Liver (tissue), 9 donors: ENCODE results near the gene TPCN1. TPM values are rescaled to one million over a fixed set of nuclear protein-coding genes. Genes with fewer than 3 reads are reported as not detected.

ENCODE experiments used
- DNase-seq: peaks from one replicate; pipeline ENCODE4 v3.0.0-alpha.2; 2017; ENCODE audit warnings: low spot score
- H3K27ac ChIP-seq, 2 donors: one replicate each; pipeline ENCODE4 v1.7.0; 2013; ENCODE audit warnings: inconsistent platforms in 2 of 2, low read length in 2 of 2, control low read depth in 1 of 2, low read depth in 1 of 2, mild to moderate bottlenecking in 1 of 2
- H3K27me3 ChIP-seq, 4 donors: one replicate each; pipeline versions ENCODE4 v1.6.1 to v1.7.0; 2013; ENCODE audit warnings: low read length in 3 of 4, inconsistent platforms in 1 of 4, mild to moderate bottlenecking in 1 of 4, moderate library complexity in 1 of 4; ENCODE audit not compliant: control insufficient read depth in 4 of 4, insufficient read depth in 4 of 4
- H3K36me3 ChIP-seq, 4 donors: one replicate each; pipeline versions ENCODE4 v1.6.1 to v1.7.0; 2013; ENCODE audit warnings: low read length in 3 of 4, mild to moderate bottlenecking in 3 of 4, low read depth in 1 of 4, moderate library complexity in 1 of 4; ENCODE audit not compliant: control insufficient read depth in 4 of 4, insufficient read depth in 3 of 4
- H3K4me1 ChIP-seq, 4 donors: one replicate each; pipeline versions ENCODE4 v1.6.1 to v1.7.0; 2013; ENCODE audit warnings: low read length in 3 of 4, mild to moderate bottlenecking in 3 of 4, moderate library complexity in 1 of 4; ENCODE audit not compliant: control insufficient read depth in 4 of 4, insufficient read depth in 4 of 4
- H3K4me3 ChIP-seq, 3 donors: one replicate each; pipeline versions ENCODE4 v1.6.1 to v1.7.0; 2013; ENCODE audit warnings: low read length in 3 of 3, control low read depth in 1 of 3, low read depth in 1 of 3, mild to moderate bottlenecking in 1 of 3
- H3K9ac ChIP-seq, 2 donors: one replicate each; pipeline ENCODE4 v1.7.0; 2013; ENCODE audit warnings: low read length in 2 of 2, mild to moderate bottlenecking in 2 of 2, moderate library complexity in 2 of 2, control low read depth in 1 of 2, low read depth in 1 of 2
- H3K9me3 ChIP-seq, 4 donors: one replicate each; pipeline versions ENCODE4 v1.6.1 to v1.7.0; 2013; ENCODE audit warnings: low read length in 3 of 4; ENCODE audit not compliant: control insufficient read depth in 4 of 4
- FOXA2 ChIP-seq: IDR thresholded peaks from 2 replicates; pipeline ENCODE4 v1.6.1; 2016; ENCODE audit warnings: antibody characterized with exemption
- GABPA ChIP-seq, 2 donors: IDR thresholded peaks in 1 of 2; conservative IDR thresholded peaks in 1 of 2; 2 replicates each; pipeline ENCODE4 v1.6.1; 2016; ENCODE audit warnings: antibody characterized with exemption in 2 of 2, mild to moderate bottlenecking in 1 of 2, moderate library complexity in 1 of 2
- HNF4A ChIP-seq, 2 donors: conservative IDR thresholded peaks; 2 replicates each; pipeline ENCODE4 v1.6.1; 2016; ENCODE audit warnings: antibody characterized with exemption in 2 of 2, mild to moderate bottlenecking in 2 of 2
- HNF4G ChIP-seq: IDR thresholded peaks from 2 replicates; pipeline ENCODE4 v1.6.1; 2016; ENCODE audit warnings: antibody characterized with exemption
- JUND ChIP-seq, 2 donors: IDR thresholded peaks; 2 replicates each; pipeline ENCODE4 v1.6.1; 2016; ENCODE audit warnings: antibody characterized with exemption in 2 of 2
- NR2F2 ChIP-seq: IDR thresholded peaks from 2 replicates; pipeline ENCODE4 v1.6.1; 2016; ENCODE audit warnings: antibody characterized with exemption
- RAD21 ChIP-seq, 2 donors: IDR thresholded peaks; 2 replicates each; pipeline ENCODE4 v1.6.1; 2016; ENCODE audit warnings: antibody characterized with exemption in 2 of 2, mild to moderate bottlenecking in 2 of 2
- RXRA ChIP-seq, 2 donors: IDR thresholded peaks; 2 replicates each; pipeline ENCODE4 v1.6.1; 2017 to 2018; ENCODE audit warnings: antibody characterized with exemption in 2 of 2, mild to moderate bottlenecking in 1 of 2
- SP1 ChIP-seq: IDR thresholded peaks from 2 replicates; pipeline ENCODE4 v1.6.1; 2018; ENCODE audit warnings: antibody characterized with exemption, mild to moderate bottlenecking
- YY1 ChIP-seq: IDR thresholded peaks from 2 replicates; pipeline ENCODE4 v1.6.1; 2016; ENCODE audit warnings: antibody characterized with exemption, mild to moderate bottlenecking
- WGBS: extraction: QIAGEN DNeasy Blood & Tissue Kit; methylation state at CpG from one replicate; pipeline ENCODE4 v1.1.7; 2013; 5-methylcytosine and 5-hydroxymethylcytosine counted together
- polyA plus RNA-seq, 2 donors: library from polyadenylated mRNA; stranded (reverse) in 1 of 2; unstranded in 1 of 2; fragments of 200-250 nt in 1 of 2; fragments of >200 nt in 1 of 2; fragmentation: Nextera tagmentation in 1 of 2; extraction: Ambion mirVana in 1 of 2; gene quantifications; one replicate each; pipeline versions ENCODE4 v1.2.1 to v1.2.3, GENCODE V29; 2013 to 2015
- total RNA-seq, 2 donors: library from RNA; depleted of rRNA; stranded (reverse); fragments of >200 nt; gene quantifications; one replicate each; pipeline ENCODE4 v1.2.3, GENCODE V29; 2014
- TF ChIP-seq, protein P1 (sequence below): fragments of 150-350 bp; IDR thresholded peaks from 2 replicates; pipeline ENCODE4 v1.5.1; 2017; ENCODE audit warnings: improper control_type of control experiment, low read depth, low read length; ENCODE audit not compliant: missing input control
- TF ChIP-seq, protein P2 (sequence below): IDR thresholded peaks from 2 replicates; pipeline ENCODE4 v1.6.1; 2016; ENCODE audit warnings: antibody characterized with exemption
- TF ChIP-seq, protein P3 (sequence below): IDR thresholded peaks from 2 replicates; pipeline ENCODE4 v1.6.1; 2016; ENCODE audit warnings: antibody characterized with exemption
- TF ChIP-seq, protein P4 (sequence below): IDR thresholded peaks from 2 replicates; pipeline ENCODE4 v1.6.1; 2016; ENCODE audit warnings: antibody characterized with exemption
- TF ChIP-seq, protein P5 (sequence below): IDR thresholded peaks from 2 replicates; pipeline ENCODE4 v1.6.1; 2016; ENCODE audit warnings: antibody characterized with exemption, mild to moderate bottlenecking
- donor health status: healthy.
- donor health status: healthy.
- donor health status: healthy.
- donor health status: healthy.
- donor health status: healthy.

Gene TPCN1
- total and polyA plus RNA-seq, 4 donors, result 8.6 to 19.2 (median 13.7) TPM

DNA sequence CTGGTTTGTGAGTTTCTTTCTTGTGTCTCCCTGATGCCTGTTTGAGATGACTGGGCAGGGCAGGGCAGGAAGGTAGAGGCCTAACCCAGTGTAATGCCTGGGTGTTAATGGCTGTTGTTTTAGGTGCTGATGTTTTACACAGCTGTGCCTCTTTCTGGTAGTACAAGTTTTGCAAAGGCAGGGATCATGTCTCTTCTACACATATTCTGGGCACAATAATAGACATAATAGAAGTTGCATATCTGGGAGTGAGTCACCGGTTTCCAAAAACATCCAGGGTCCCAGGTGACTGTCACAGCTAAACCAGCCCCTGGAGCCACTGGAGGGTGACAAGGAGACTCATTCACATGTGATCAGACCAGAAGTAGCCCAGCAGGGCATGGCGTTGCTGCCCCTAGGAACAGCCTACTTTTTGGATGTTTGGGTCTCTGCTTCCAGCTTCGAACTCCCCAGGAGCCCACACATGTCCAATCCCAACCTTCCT lies 18.1 kb downstream of the TPCN1 start:
- Histone ChIP-seq H3K27me3 (no peaks in the 10 kb centered on the region), H3K4me1 (peaks cover 14 to 61% (median 43%) of the 10 kb centered on the region in 4 donors), H3K36me3 (peaks cover 0 to 3% (median 0%) of the 10 kb centered on the region in 4 donors), H3K4me3 (no peak overlapping the region), H3K9me3 (no peaks in the 10 kb centered on the region), H3K9ac (no peak overlapping the region), H3K27ac (peak overlapping the region; percentile 39 to 49)
- WGBS, result 92% methylated on average over 3 of the region's 3 CpGs
- TF ChIP-seq GABPA (IDR thresholded peaks at IDR 0.05 in 1 of 2, conservative IDR thresholded peaks at IDR 0.05 in 1 of 2) (no peak), FOXA2 (no peak)
- TF ChIP-seq, protein P1, sequence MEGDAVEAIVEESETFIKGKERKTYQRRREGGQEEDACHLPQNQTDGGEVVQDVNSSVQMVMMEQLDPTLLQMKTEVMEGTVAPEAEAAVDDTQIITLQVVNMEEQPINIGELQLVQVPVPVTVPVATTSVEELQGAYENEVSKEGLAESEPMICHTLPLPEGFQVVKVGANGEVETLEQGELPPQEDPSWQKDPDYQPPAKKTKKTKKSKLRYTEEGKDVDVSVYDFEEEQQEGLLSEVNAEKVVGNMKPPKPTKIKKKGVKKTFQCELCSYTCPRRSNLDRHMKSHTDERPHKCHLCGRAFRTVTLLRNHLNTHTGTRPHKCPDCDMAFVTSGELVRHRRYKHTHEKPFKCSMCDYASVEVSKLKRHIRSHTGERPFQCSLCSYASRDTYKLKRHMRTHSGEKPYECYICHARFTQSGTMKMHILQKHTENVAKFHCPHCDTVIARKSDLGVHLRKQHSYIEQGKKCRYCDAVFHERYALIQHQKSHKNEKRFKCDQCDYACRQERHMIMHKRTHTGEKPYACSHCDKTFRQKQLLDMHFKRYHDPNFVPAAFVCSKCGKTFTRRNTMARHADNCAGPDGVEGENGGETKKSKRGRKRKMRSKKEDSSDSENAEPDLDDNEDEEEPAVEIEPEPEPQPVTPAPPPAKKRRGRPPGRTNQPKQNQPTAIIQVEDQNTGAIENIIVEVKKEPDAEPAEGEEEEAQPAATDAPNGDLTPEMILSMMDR, result no peak
- TF ChIP-seq, protein P2, sequence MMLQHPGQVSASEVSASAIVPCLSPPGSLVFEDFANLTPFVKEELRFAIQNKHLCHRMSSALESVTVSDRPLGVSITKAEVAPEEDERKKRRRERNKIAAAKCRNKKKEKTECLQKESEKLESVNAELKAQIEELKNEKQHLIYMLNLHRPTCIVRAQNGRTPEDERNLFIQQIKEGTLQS, result no peak
- DNase-seq, result no peak

DNA sequence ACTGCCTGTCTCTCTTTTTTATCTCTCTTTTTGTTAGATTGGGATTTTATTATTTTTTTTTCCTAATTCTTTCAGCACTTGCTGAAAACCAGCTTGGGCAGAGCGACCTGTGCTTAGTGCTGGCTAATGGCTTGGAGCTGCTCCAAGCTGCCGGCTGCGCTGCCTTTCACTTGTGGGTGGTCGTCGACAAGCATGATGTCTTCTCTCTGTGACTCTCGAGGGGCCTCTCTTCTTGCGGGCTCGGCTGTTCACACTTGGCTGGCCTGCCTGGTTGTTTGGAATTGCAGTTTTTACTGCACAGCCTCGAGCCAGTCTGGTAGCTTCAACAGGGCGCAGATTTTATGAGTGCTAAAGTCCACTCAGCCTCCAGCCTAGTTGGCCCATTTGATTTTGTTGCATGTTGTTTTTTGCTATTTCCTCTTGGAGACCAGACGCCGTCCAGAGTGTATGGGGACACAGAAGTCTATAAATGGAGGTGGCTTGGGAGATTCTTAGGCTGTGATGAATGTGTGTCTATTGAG lies 18.6 kb downstream of the TPCN1 start:
- H3K4me1 ChIP-seq, result peaks cover 18 to 66% (median 49%) of the 10 kb centered on the region in 4 donors
- H3K9me3 ChIP-seq, result no peaks in the 10 kb centered on the region
- H3K4me3 ChIP-seq, result no peak overlapping the region
- peaks cover 0 to 3% (median 0%) of the 10 kb centered on the region in 4 donors for H3K36me3 ChIP-seq
- DNase-seq, result no peak
- no peak overlapping the region for H3K9ac ChIP-seq
- H3K27me3 ChIP-seq, result no peaks in the 10 kb centered on the region
- 34% methylated on average over 12 of the region's 12 CpGs for WGBS
- TF ChIP-seq, protein P3, sequence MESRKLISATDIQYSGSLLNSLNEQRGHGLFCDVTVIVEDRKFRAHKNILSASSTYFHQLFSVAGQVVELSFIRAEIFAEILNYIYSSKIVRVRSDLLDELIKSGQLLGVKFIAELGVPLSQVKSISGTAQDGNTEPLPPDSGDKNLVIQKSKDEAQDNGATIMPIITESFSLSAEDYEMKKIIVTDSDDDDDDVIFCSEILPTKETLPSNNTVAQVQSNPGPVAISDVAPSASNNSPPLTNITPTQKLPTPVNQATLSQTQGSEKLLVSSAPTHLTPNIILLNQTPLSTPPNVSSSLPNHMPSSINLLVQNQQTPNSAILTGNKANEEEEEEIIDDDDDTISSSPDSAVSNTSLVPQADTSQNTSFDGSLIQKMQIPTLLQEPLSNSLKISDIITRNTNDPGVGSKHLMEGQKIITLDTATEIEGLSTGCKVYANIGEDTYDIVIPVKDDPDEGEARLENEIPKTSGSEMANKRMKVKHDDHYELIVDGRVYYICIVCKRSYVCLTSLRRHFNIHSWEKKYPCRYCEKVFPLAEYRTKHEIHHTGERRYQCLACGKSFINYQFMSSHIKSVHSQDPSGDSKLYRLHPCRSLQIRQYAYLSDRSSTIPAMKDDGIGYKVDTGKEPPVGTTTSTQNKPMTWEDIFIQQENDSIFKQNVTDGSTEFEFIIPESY, result no peak
- peak; percentile 85 to 88 for TF ChIP-seq HNF4A (conservative IDR thresholded peaks at IDR 0.05)
- TF ChIP-seq RAD21 (IDR thresholded peaks at IDR 0.05), result peak; percentile 20 to 30
- TF ChIP-seq, protein P1, result no peak
- TF ChIP-seq, protein P4, sequence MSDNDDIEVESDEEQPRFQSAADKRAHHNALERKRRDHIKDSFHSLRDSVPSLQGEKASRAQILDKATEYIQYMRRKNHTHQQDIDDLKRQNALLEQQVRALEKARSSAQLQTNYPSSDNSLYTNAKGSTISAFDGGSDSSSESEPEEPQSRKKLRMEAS, result peak; percentile 74
- TF ChIP-seq HNF4G, result peak; percentile 75
- peak; percentile 90 for TF ChIP-seq SP1
- TF ChIP-seq, protein P2, result no peak
- TF ChIP-seq FOXA2, result peak; percentile 17
- TF ChIP-seq JUND (IDR thresholded peaks at IDR 0.05), result no peak
- peak; percentile 39 to 67 for TF ChIP-seq RXRA (IDR thresholded peaks at IDR 0.05)
- TF ChIP-seq YY1, result peak; percentile 50
- TF ChIP-seq NR2F2, result no peak
- TF ChIP-seq, protein P5, sequence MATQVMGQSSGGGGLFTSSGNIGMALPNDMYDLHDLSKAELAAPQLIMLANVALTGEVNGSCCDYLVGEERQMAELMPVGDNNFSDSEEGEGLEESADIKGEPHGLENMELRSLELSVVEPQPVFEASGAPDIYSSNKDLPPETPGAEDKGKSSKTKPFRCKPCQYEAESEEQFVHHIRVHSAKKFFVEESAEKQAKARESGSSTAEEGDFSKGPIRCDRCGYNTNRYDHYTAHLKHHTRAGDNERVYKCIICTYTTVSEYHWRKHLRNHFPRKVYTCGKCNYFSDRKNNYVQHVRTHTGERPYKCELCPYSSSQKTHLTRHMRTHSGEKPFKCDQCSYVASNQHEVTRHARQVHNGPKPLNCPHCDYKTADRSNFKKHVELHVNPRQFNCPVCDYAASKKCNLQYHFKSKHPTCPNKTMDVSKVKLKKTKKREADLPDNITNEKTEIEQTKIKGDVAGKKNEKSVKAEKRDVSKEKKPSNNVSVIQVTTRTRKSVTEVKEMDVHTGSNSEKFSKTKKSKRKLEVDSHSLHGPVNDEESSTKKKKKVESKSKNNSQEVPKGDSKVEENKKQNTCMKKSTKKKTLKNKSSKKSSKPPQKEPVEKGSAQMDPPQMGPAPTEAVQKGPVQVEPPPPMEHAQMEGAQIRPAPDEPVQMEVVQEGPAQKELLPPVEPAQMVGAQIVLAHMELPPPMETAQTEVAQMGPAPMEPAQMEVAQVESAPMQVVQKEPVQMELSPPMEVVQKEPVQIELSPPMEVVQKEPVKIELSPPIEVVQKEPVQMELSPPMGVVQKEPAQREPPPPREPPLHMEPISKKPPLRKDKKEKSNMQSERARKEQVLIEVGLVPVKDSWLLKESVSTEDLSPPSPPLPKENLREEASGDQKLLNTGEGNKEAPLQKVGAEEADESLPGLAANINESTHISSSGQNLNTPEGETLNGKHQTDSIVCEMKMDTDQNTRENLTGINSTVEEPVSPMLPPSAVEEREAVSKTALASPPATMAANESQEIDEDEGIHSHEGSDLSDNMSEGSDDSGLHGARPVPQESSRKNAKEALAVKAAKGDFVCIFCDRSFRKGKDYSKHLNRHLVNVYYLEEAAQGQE, result peak; percentile 41
- H3K27ac ChIP-seq, result peak overlapping the region; percentile 39 to 49
